Body of pancreas (tissue), 4 donors: Measurements from ENCODE around the gene CFAP70.

ENCODE experiments used
- CTCF ChIP-seq, 7 experiments: fragments of 450-650 bp in 4 of 7; fragments of 200-600 bp in 3 of 7; sonication (generic) in 3 of 7; IDR thresholded peaks; one replicate each; pipeline ENCODE4 v1.5.1; 2016 to 2019; ENCODE audit warnings: antibody characterized with exemption in 7 of 7
- POLR2A ChIP-seq, 3 donors: fragments of 450-650 bp; IDR thresholded peaks; one replicate each; pipeline ENCODE4 v1.6.1; 2016; ENCODE audit warnings: antibody characterized with exemption in 3 of 3, mild to moderate bottlenecking in 2 of 3

GRCh38 chr10:73344269-73344668, 14.4 kb downstream of the CFAP70 start:
- TF ChIP-seq CTCF (IDR thresholded peaks at IDR 0.05) (no peak), POLR2A (IDR thresholded peaks at IDR 0.05) (no peak)
